Measurements from ENCODE around the gene BLOC1S3. TPM values are rescaled to one million over a fixed set of nuclear protein-coding genes. Genes with fewer than 3 reads are reported as not detected.

Gene BLOC1S3
- total and polyA plus RNA-seq, 2 of the 4 experiments (the other 2 are of a cell fraction) = 1.1 to 4.9 TPM

DNA sequence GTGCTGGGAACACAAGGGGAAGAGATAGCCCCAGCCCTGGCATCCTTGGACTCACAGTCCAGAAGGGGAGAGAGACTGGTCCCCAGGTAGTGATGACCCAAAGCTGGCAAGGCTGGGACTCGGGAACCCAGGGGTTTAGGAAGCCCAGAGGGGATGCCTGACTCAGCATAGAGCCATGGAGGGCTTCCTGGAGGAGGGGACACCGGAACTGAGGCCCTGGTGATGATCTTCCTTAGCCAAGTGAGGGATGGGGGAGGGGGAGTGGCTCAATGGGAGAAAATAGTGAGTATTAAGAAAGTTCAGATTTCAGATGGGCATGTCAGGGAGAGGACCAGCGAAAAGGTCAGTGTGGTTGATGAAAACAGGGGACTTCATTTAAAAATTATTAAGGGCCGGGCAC is 39.8 kb downstream of the BLOC1S3 start:
- H2BK120ac ChIP-seq (ENCODE audit: low read depth, low read length) = no peak overlapping the region
- no peak for TF ChIP-seq NFE2L2 (IDR thresholded peaks at IDR 0.05; ENCODE audit: low read depth, low read length)
- no peak for TF ChIP-seq RCOR1 (IDR thresholded peaks at IDR 0.05; ENCODE audit: insufficient replicate concordance, low read length)
- TF ChIP-seq USF2 (IDR thresholded peaks at IDR 0.05; ENCODE audit: low read depth, low read length) = no peak
- TF ChIP-seq BHLHE40 (IDR thresholded peaks at IDR 0.05; ENCODE audit: low read depth, low read length) = no peak
- TF ChIP-seq, protein P1, sequence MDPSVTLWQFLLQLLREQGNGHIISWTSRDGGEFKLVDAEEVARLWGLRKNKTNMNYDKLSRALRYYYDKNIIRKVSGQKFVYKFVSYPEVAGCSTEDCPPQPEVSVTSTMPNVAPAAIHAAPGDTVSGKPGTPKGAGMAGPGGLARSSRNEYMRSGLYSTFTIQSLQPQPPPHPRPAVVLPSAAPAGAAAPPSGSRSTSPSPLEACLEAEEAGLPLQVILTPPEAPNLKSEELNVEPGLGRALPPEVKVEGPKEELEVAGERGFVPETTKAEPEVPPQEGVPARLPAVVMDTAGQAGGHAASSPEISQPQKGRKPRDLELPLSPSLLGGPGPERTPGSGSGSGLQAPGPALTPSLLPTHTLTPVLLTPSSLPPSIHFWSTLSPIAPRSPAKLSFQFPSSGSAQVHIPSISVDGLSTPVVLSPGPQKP (IDR thresholded peaks at IDR 0.05; ENCODE audit: borderline replicate concordance, low read depth, low read length) = no peak
- TF ChIP-seq MAFK (IDR thresholded peaks at IDR 0.05; ENCODE audit: low read depth, low read length) = no peak
- TF ChIP-seq CTCF (conservative IDR thresholded peaks at IDR 0.05; ENCODE audit: low read depth, low read length) = no peak
- TF ChIP-seq FOS (IDR thresholded peaks at IDR 0.05; ENCODE audit: low read depth, low read length) = no peak
- TF ChIP-seq MXI1 (IDR thresholded peaks at IDR 0.05; ENCODE audit: borderline replicate concordance, low read depth, low read length) = no peak
- ChIA-PET CTCF (no interaction called here), POLR2A (ENCODE audit: unreplicated experiment) (no interaction called here)
- no peak overlapping the region for H2AK9ac ChIP-seq (replicated peaks; ENCODE audit: low read depth, low read length, poor library complexity)
- H2AFZ ChIP-seq (replicated peaks; ENCODE audit: low read length, poor library complexity) = no peak overlapping the region
- no peak overlapping the region for H3K4ac ChIP-seq (ENCODE audit: low read depth, low read length)
- H3K27ac ChIP-seq (ENCODE audit: insufficient read depth, low read length) = no peak overlapping the region
- no peak overlapping the region for H4K8ac ChIP-seq (ENCODE audit: low read depth in 2 of 2, low read length in 2 of 2)
- H4K20me1 ChIP-seq (ENCODE audit: insufficient read depth, low read length) = no peaks in the 10 kb centered on the region; the same call in 1 of the 2 replicates
- DNase-seq (no peak), ATAC-seq (ENCODE audit: low read depth) (no peak)
- no peak overlapping the region for H2BK15ac ChIP-seq (ENCODE audit: low read depth, low read length)
- no peak overlapping the region for H3K56ac ChIP-seq (ENCODE audit: extremely low read depth, insufficient read depth, low read length)
- H3K9me3 ChIP-seq (ENCODE audit: control insufficient read depth, insufficient read depth, low read length) = no peaks in the 10 kb centered on the region
- no peaks in the 10 kb centered on the region for H3K9me1 ChIP-seq (ENCODE audit: insufficient read depth, low read length)
- intact Hi-C loops (cut with micrococcal nuclease) (no loop called here), in situ Hi-C loops (cut with MboI; ENCODE audit: low sequenced_read_pairs) (no loop called here), dilution Hi-C loops (cut with HindIII; ENCODE audit: low sequenced_read_pairs, unreplicated experiment) (no loop called here)
- H3K4me1 ChIP-seq (ENCODE audit: control insufficient read depth, insufficient read depth, low read length) = peaks cover 2% of the 10 kb centered on the region; the same call in 1 of the 2 replicates
- no peak overlapping the region for H4K91ac ChIP-seq (ENCODE audit: insufficient read depth, low read depth, low read length)
- H2BK5ac ChIP-seq (ENCODE audit: low read depth, low read length, poor library complexity, severe bottlenecking) = no peak overlapping the region
- no peaks in the 10 kb centered on the region for H3K36me3 ChIP-seq (ENCODE audit: control insufficient read depth, insufficient read depth, low read length)
- H3K23ac ChIP-seq (ENCODE audit: low read depth, low read length) = no peak overlapping the region
- H3K9ac ChIP-seq (ENCODE audit: low read depth, low read length) = no peak overlapping the region
- no peak overlapping the region for H3K18ac ChIP-seq (ENCODE audit: low read depth, low read length)
- 47% methylated on average over 3 of the region's 4 CpGs; no CpG with 5 or more reads in 1 of the 2 experiments for WGBS, 2 experiments (ENCODE audit: extremely low coverage in 2 of 2, insufficient read length in 1 of 2)
- H2BK20ac ChIP-seq (ENCODE audit: low read depth, low read length) = no peak overlapping the region
- no peak overlapping the region for H3K4me3 ChIP-seq (ENCODE audit: insufficient read depth, low read depth, low read length)
- H4K5ac ChIP-seq (ENCODE audit: low read depth, low read length) = no peak overlapping the region
- no peak overlapping the region for H2AK5ac ChIP-seq (ENCODE audit: low read depth, low read length)
- H3K79me1 ChIP-seq (ENCODE audit: low read depth in 1 of 2, low read length in 2 of 2) = no peaks in the 10 kb centered on the region
- H3K4me2 ChIP-seq (ENCODE audit: low read depth, low read length) = no peak overlapping the region
- BruUV-seq (replicated peaks) = no TSS peak
- peaks cover 66% of the 10 kb centered on the region for H3K27me3 ChIP-seq (ENCODE audit: control insufficient read depth, insufficient read depth, low read length)
- H3K14ac ChIP-seq (replicated peaks; ENCODE audit: low read depth, low read length) = no peak overlapping the region
